Measurements from ENCODE around the gene NLGN4X.

DNA sequence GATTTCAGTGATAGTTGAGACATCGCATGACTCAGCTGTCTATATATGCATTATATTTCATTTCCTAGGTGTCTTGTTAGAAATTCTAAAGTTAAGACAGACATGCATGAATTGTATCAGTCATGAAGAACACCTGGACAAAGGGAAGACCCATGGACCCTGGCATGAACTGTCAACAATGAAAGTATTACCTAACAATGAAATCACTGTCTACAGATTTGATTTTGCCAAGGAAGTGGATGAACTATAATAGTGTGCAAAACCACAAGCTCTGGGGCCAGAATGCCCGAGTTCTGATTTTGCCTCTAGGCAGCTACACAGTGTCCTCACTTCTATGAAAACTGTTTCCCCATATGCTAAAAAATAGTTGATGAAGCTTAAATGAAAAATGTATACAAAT, 386.1 kb downstream of the NLGN4X start:
- TF ChIP-seq, protein P1, sequence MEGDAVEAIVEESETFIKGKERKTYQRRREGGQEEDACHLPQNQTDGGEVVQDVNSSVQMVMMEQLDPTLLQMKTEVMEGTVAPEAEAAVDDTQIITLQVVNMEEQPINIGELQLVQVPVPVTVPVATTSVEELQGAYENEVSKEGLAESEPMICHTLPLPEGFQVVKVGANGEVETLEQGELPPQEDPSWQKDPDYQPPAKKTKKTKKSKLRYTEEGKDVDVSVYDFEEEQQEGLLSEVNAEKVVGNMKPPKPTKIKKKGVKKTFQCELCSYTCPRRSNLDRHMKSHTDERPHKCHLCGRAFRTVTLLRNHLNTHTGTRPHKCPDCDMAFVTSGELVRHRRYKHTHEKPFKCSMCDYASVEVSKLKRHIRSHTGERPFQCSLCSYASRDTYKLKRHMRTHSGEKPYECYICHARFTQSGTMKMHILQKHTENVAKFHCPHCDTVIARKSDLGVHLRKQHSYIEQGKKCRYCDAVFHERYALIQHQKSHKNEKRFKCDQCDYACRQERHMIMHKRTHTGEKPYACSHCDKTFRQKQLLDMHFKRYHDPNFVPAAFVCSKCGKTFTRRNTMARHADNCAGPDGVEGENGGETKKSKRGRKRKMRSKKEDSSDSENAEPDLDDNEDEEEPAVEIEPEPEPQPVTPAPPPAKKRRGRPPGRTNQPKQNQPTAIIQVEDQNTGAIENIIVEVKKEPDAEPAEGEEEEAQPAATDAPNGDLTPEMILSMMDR (IDR thresholded peaks at IDR 0.05), result no peak
- TF ChIP-seq POLR2A (IDR thresholded peaks at IDR 0.05), result no peak

Measured in body of pancreas (tissue), 4 donors.